ENCODE results near the gene GDPD5. TPM values are rescaled to one million over a fixed set of nuclear protein-coding genes. Genes with fewer than 3 reads are reported as not detected.

GDPD5 gene
- total RNA-seq, 1 donor from 2014 or later: 36.6 TPM

GRCh38 chr11:75542088-75542438, 16.3 kb upstream of the GDPD5 start:
- Histone ChIP-seq H3K9me3 (no peaks in the 10 kb centered on the region), H3K4me3 (no peak overlapping the region), H3K27me3 (no peaks in the 10 kb centered on the region), H3K36me3 (no peaks in the 10 kb centered on the region), H3K4me1 (no peaks in the 10 kb centered on the region), H3K27ac (no peak overlapping the region)
- no peak for DNase-seq (ENCODE audit: extremely low spot score in 2 of 2)
- intact Hi-C loops (cut with DNase I): no loop called here
- TF ChIP-seq, protein P1, sequence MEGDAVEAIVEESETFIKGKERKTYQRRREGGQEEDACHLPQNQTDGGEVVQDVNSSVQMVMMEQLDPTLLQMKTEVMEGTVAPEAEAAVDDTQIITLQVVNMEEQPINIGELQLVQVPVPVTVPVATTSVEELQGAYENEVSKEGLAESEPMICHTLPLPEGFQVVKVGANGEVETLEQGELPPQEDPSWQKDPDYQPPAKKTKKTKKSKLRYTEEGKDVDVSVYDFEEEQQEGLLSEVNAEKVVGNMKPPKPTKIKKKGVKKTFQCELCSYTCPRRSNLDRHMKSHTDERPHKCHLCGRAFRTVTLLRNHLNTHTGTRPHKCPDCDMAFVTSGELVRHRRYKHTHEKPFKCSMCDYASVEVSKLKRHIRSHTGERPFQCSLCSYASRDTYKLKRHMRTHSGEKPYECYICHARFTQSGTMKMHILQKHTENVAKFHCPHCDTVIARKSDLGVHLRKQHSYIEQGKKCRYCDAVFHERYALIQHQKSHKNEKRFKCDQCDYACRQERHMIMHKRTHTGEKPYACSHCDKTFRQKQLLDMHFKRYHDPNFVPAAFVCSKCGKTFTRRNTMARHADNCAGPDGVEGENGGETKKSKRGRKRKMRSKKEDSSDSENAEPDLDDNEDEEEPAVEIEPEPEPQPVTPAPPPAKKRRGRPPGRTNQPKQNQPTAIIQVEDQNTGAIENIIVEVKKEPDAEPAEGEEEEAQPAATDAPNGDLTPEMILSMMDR (IDR thresholded peaks at IDR 0.05): no peak
- no peak for TF ChIP-seq POLR2A (IDR thresholded peaks at IDR 0.05)
- no peak for TF ChIP-seq POLR2AphosphoS5 (IDR thresholded peaks at IDR 0.05; ENCODE audit: insufficient read depth in 1 of 2, low read depth in 1 of 2)

DNA sequence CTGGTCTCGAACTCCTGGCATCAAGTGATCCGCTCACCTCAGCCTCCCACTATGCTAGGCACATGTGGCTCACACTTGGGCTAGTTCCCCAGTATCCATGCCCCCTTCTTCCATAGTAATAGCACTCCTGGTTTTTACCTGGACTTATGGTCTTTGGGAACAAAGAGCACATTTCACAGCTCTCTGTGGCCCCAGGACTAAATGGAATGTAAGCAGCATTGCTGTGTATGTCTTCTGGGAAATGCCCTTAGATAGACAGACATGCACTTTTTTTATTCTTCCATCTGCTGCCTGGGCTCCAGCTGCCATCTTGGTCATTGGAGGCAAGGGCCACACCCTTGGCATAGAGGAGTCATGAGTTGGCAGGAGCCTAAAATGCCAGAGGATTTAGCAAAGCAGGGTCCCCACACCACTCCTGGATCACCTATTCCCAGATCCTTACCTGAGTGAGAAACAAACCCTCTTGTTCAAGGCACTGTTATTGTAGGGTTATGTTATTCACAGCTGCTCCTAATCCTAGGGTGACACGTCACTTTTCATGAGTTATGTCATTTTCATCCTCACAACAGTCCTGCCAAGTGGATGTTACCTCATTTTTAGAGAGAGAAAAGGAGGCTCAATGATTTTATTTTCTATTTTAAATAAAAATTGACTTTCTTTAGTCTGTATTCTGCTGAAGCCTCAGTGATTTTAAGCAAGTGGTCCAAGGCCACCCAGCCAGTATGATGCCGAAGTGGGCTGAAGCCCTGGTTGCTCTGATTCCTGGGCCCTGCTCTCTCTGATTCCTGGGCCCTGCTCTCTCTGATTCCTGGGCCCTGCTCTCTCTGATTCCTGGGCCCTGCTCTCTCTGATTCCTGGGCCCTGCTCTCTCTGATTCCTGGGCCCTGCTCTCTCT, 15.7 kb upstream of the GDPD5 start:
- DNase-seq (ENCODE audit: extremely low spot score in 2 of 2): no peak
- no peak overlapping the region for H3K4me3 ChIP-seq
- H3K27ac ChIP-seq: no peak overlapping the region
- H3K36me3 ChIP-seq: no peaks in the 10 kb centered on the region
- TF ChIP-seq POLR2AphosphoS5 (IDR thresholded peaks at IDR 0.05; ENCODE audit: insufficient read depth in 1 of 2, low read depth in 1 of 2): no peak
- no peak for TF ChIP-seq POLR2A (IDR thresholded peaks at IDR 0.05)
- intact Hi-C loops (cut with DNase I): no loop called here
- H3K4me1 ChIP-seq: no peaks in the 10 kb centered on the region
- no peaks in the 10 kb centered on the region for H3K27me3 ChIP-seq
- no peaks in the 10 kb centered on the region for H3K9me3 ChIP-seq

DNA sequence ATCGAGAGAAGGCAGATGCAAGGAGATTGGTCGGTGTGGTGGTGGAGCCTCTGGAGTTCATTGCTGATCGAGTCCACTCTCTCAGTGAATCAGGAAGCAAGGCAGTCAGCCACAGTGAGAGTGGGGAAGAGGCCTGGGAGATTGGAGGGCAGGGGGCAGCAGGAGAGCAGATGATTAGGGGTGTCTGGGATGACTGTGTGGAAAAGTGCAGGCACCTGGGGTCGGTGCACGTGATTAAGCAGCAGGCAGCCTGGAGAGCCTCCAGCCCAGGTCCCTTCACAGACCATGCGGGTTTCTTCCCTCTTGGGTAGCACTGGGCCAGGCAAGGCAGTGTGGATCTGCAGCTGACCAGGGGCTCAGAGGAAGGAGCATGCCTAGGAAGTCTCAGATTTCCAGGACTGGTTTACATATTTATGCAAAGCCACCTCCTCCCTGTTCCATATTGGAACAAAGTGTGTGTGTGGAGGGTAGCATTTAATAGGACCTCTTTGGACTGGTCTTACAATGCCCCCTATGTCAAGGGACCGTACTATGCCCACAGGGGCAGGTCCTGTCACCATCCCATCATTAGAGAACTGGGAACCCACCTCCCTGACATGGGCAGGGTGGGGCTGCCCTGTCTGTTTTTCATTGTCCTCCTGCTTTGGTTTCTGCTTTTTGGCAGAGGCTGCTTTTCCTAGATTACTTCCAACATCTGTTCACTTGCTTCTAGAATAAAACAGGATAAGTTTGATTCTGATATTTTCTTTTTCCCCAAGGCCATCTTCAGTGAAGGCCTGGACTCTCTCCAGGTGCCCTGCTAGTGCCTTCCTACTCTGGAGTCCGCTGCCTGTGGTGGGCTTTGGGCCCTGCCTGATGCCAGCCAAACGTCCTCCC, 14.0 kb upstream of the GDPD5 start:
- H3K4me3 ChIP-seq: no peak overlapping the region
- H3K36me3 ChIP-seq: no peaks in the 10 kb centered on the region
- no peaks in the 10 kb centered on the region for H3K27me3 ChIP-seq
- TF ChIP-seq, protein P1 (IDR thresholded peaks at IDR 0.05): no peak
- TF ChIP-seq POLR2A (IDR thresholded peaks at IDR 0.05) (no peak), POLR2AphosphoS5 (IDR thresholded peaks at IDR 0.05; ENCODE audit: insufficient read depth in 1 of 2, low read depth in 1 of 2) (no peak)
- H3K9me3 ChIP-seq: no peaks in the 10 kb centered on the region
- intact Hi-C loops (cut with DNase I): no loop called here
- DNase-seq (ENCODE audit: extremely low spot score in 2 of 2): no peak
- H3K4me1 ChIP-seq: no peaks in the 10 kb centered on the region
- no peak overlapping the region for H3K27ac ChIP-seq

GRCh38 chr11:75538150-75538942, 12.6 kb upstream of the GDPD5 start:
- TF ChIP-seq POLR2A (IDR thresholded peaks at IDR 0.05) (no peak), POLR2AphosphoS5 (IDR thresholded peaks at IDR 0.05; ENCODE audit: insufficient read depth in 1 of 2, low read depth in 1 of 2) (no peak)
- TF ChIP-seq, protein P1 (IDR thresholded peaks at IDR 0.05): no peak
- Histone ChIP-seq H3K4me3 (no peak overlapping the region), H3K27ac (no peak overlapping the region), H3K9me3 (no peaks in the 10 kb centered on the region), H3K36me3 (no peaks in the 10 kb centered on the region), H3K27me3 (no peaks in the 10 kb centered on the region), H3K4me1 (peaks cover 6% of the 10 kb centered on the region)
- no peak for DNase-seq (ENCODE audit: extremely low spot score in 2 of 2)
- intact Hi-C loops (cut with DNase I): no loop called here

GRCh38 chr11:75537740-75538139, 12.0 kb upstream of the GDPD5 start:
- Histone ChIP-seq H3K27me3 (no peaks in the 10 kb centered on the region), H3K27ac (no peak overlapping the region), H3K4me3 (no peak overlapping the region), H3K9me3 (no peaks in the 10 kb centered on the region), H3K36me3 (no peaks in the 10 kb centered on the region), H3K4me1 (peaks cover 6% of the 10 kb centered on the region)
- TF ChIP-seq POLR2AphosphoS5 (IDR thresholded peaks at IDR 0.05; ENCODE audit: insufficient read depth in 1 of 2, low read depth in 1 of 2) (no peak), POLR2A (IDR thresholded peaks at IDR 0.05) (no peak)
- TF ChIP-seq, protein P1 (IDR thresholded peaks at IDR 0.05): no peak
- no peak for DNase-seq (ENCODE audit: extremely low spot score in 2 of 2)
- intact Hi-C loops (cut with DNase I): no loop called here

All from vagina (tissue), 2 donors.